Kidney epithelial cell (primary cell): ENCODE measurements around the gene BRSK1. TPM values are rescaled to one million over a fixed set of nuclear protein-coding genes. Genes with fewer than 3 reads are reported as not detected.

ENCODE experiments used
- DNase-seq: peaks from one replicate; pipeline ENCODE4 v3.0.0-alpha.2; 2010; ENCODE audit warnings: low read depth
- H3K27me3 ChIP-seq: 2 replicates; pipeline ENCODE4 v1.6.0; 2011; ENCODE audit warnings: low read length; ENCODE audit not compliant: control insufficient read depth, insufficient read depth
- H3K36me3 ChIP-seq: 2 replicates; pipeline ENCODE4 v1.5.1; 2011; ENCODE audit warnings: low read length; ENCODE audit not compliant: control insufficient read depth, insufficient read depth
- H3K4me3 ChIP-seq: 2 replicates; pipeline ENCODE4 v1.5.1; 2011; ENCODE audit warnings: low read depth, mild to moderate bottlenecking, control low read depth, low read length
- CTCF ChIP-seq: IDR thresholded peaks from 2 replicates; pipeline ENCODE4 v1.5.1; 2011; ENCODE audit warnings: mild to moderate bottlenecking, moderate library complexity, low read length, control low read depth, inconsistent platforms; ENCODE audit not compliant: insufficient read depth, poor library complexity, severe bottlenecking
- total RNA-seq: library from RNA; depleted of rRNA; stranded (reverse); fragments of >200 nt; gene quantifications from 2 replicates; pipeline ENCODE4 v1.2.3, GENCODE V29; 2015

The BRSK1 gene
- total RNA-seq, 1 donor from 2014 or later, result 6.0 TPM

GRCh38 chr19:55297267-55297666 is 13.5 kb downstream of the BRSK1 start:
- Histone ChIP-seq H3K4me3 (no peak overlapping the region), H3K27me3 (no peaks in the 10 kb centered on the region), H3K36me3 (no peaks in the 10 kb centered on the region)
- no peak for DNase-seq
- no peak for TF ChIP-seq CTCF

- no peak for TF ChIP-seq CTCF
- DNase-seq, result no peak
- Histone ChIP-seq H3K36me3 (peaks cover 1% of the 10 kb centered on the region), H3K27me3 (no peaks in the 10 kb centered on the region), H3K4me3 (no peak overlapping the region)
Observed at GRCh38 chr19:55299991-55300390, 16.2 kb downstream of the BRSK1 start.

GRCh38 chr19:55300886-55301458 is 17.2 kb downstream of the BRSK1 start:
- Histone ChIP-seq H3K4me3 (no peak overlapping the region), H3K27me3 (no peaks in the 10 kb centered on the region), H3K36me3 (peaks cover 1% of the 10 kb centered on the region)
- DNase-seq, result no peak
- TF ChIP-seq CTCF, result no peak

- Histone ChIP-seq H3K4me3 (peak overlapping the region; percentile 42), H3K36me3 (peaks cover 3% of the 10 kb centered on the region), H3K27me3 (no peaks in the 10 kb centered on the region)
- TF ChIP-seq CTCF, result peak; percentile 97
- no peak for DNase-seq
Observed at GRCh38 chr19:55301459-55302317, 17.9 kb downstream of the BRSK1 start.

- Histone ChIP-seq H3K36me3 (peaks cover 3% of the 10 kb centered on the region), H3K4me3 (peak overlapping the region; percentile 42), H3K27me3 (no peaks in the 10 kb centered on the region)
- DNase-seq, result no peak
- no peak for TF ChIP-seq CTCF
Observed at GRCh38 chr19:55302318-55302703, 18.5 kb downstream of the BRSK1 start.
